H9 (cell line): ENCODE data around the gene FGA. TPM values are rescaled to one million over a fixed set of nuclear protein-coding genes. Genes with fewer than 3 reads are reported as not detected.

ENCODE experiments used
- DNase-seq: peaks from one replicate; pipeline ENCODE4 v3.0.0-alpha.2; 2017
- H2AFZ ChIP-seq: one replicate; pipeline ENCODE4 v1.6.1; 2013; ENCODE audit warnings: mild to moderate bottlenecking, low read length, control low read depth, moderate library complexity
- H2AK5ac ChIP-seq: 2 replicates; pipeline ENCODE4 v1.6.1; 2013; ENCODE audit warnings: low read length, control low read depth, mixed read lengths; ENCODE audit not compliant: insufficient read length
- H2BK120ac ChIP-seq: one replicate; pipeline ENCODE4 v1.6.1; 2013; ENCODE audit warnings: low read depth, mild to moderate bottlenecking, low read length, control low read depth, inconsistent platforms; ENCODE audit not compliant: poor library complexity, severe bottlenecking
- H2BK12ac ChIP-seq: 2 replicates; pipeline ENCODE4 v1.6.1; 2013; ENCODE audit warnings: low read length, control low read depth, mixed read lengths, low read depth; ENCODE audit not compliant: insufficient read length
- H2BK15ac ChIP-seq: 2 replicates; pipeline ENCODE4 v1.6.1; 2013; ENCODE audit warnings: low read depth, low read length, control low read depth
- H2BK20ac ChIP-seq: one replicate; pipeline ENCODE4 v1.6.1; 2013; ENCODE audit warnings: low read depth, mild to moderate bottlenecking, low read length, control low read depth, inconsistent platforms; ENCODE audit not compliant: poor library complexity, severe bottlenecking
- H2BK5ac ChIP-seq: 2 replicates; pipeline ENCODE4 v1.6.1; 2013; ENCODE audit warnings: low read length, control low read depth, mixed read lengths; ENCODE audit not compliant: insufficient read length
- H3K14ac ChIP-seq: 2 replicates; pipeline ENCODE4 v1.6.1; 2013; ENCODE audit warnings: low read length, control low read depth; ENCODE audit not compliant: insufficient read depth
- H3K18ac ChIP-seq: 2 replicates; pipeline ENCODE4 v1.6.1; 2013; ENCODE audit warnings: low read depth, mild to moderate bottlenecking, mixed read lengths, low read length, control low read depth; ENCODE audit not compliant: insufficient read length
- H3K23ac ChIP-seq: 2 replicates; pipeline ENCODE4 v1.6.1; 2013; ENCODE audit warnings: low read length, control low read depth, mixed read lengths, low read depth; ENCODE audit not compliant: insufficient read length
- H3K23me2 ChIP-seq: 2 replicates; pipeline ENCODE4 v1.6.1; 2013; ENCODE audit warnings: low read depth, mild to moderate bottlenecking, mixed read lengths, low read length, control low read depth; ENCODE audit not compliant: insufficient read length, poor library complexity, severe bottlenecking
- H3K27ac ChIP-seq: 2 replicates; pipeline ENCODE4 v1.5.1; 2013; ENCODE audit warnings: low read length, control low read depth, mixed read lengths, low read depth; ENCODE audit not compliant: insufficient read length
- H3K27me3 ChIP-seq: 2 replicates; pipeline ENCODE4 v1.6.1; 2013; ENCODE audit warnings: low read length, control low read depth, inconsistent platforms; ENCODE audit not compliant: insufficient read depth
- H3K4ac ChIP-seq: 2 replicates; pipeline ENCODE4 v1.6.1; 2013; ENCODE audit warnings: low read depth, mild to moderate bottlenecking, control low read depth, inconsistent platforms, low read length, moderate library complexity
- H3K4me1 ChIP-seq: 2 replicates; pipeline ENCODE4 v1.6.1; 2013; ENCODE audit warnings: low read length, control low read depth, inconsistent platforms; ENCODE audit not compliant: insufficient read depth
- H3K4me2 ChIP-seq: 2 replicates; pipeline ENCODE4 v1.6.1; 2013; ENCODE audit warnings: low read length, control low read depth, mixed read lengths; ENCODE audit not compliant: insufficient read length, insufficient read depth
- H3K56ac ChIP-seq: 2 replicates; pipeline ENCODE4 v1.6.1; 2013; ENCODE audit warnings: low read depth, mild to moderate bottlenecking, mixed read lengths, low read length, control low read depth; ENCODE audit not compliant: insufficient read length
- H3K79me1 ChIP-seq: 2 replicates; pipeline ENCODE4 v1.6.1; 2013; ENCODE audit warnings: low read depth, mild to moderate bottlenecking, moderate library complexity, low read length, control low read depth, inconsistent platforms; ENCODE audit not compliant: insufficient read depth, poor library complexity, severe bottlenecking
- H3K79me2 ChIP-seq: 2 replicates; pipeline ENCODE4 v1.6.1; 2013; ENCODE audit warnings: low read length, control low read depth, inconsistent platforms; ENCODE audit not compliant: insufficient read depth
- H3K9ac ChIP-seq: 2 replicates; pipeline ENCODE4 v1.6.1; 2013; ENCODE audit warnings: low read length, control low read depth, mixed read lengths; ENCODE audit not compliant: insufficient read length; ENCODE audit errors: extremely low read depth
- H3K9me3 ChIP-seq: one replicate; pipeline ENCODE4 v1.6.1; 2013; ENCODE audit warnings: low read depth, low read length, inconsistent platforms; ENCODE audit not compliant: control insufficient read depth
- H3T11ph ChIP-seq: one replicate; pipeline ENCODE4 v1.6.1; 2013; ENCODE audit warnings: mild to moderate bottlenecking, low read length, control low read depth, inconsistent platforms
- H4K20me1 ChIP-seq: one replicate; pipeline ENCODE4 v1.6.1; 2013; ENCODE audit not compliant: control insufficient read depth, insufficient read length, insufficient read depth
- H4K5ac ChIP-seq: 2 replicates; pipeline ENCODE4 v1.6.1; 2013; ENCODE audit warnings: low read depth, mild to moderate bottlenecking, mixed read lengths, low read length, control low read depth; ENCODE audit not compliant: insufficient read length
- H4K8ac ChIP-seq: replicated peaks from 2 replicates; pipeline ENCODE4 v1.6.1; 2013; ENCODE audit warnings: low read length, control low read depth, mixed read lengths, low read depth; ENCODE audit not compliant: insufficient read length
- H4K91ac ChIP-seq: 2 replicates; pipeline ENCODE4 v1.6.1; 2013; ENCODE audit warnings: low read depth, mild to moderate bottlenecking, moderate library complexity, mixed read lengths, low read length, control low read depth; ENCODE audit not compliant: insufficient read length
- H3K27ac Mint-ChIP-seq, 3 experiments: 2 replicates in 2 of 3; 3 replicates in 1 of 3; pipeline ENCODE4 v1.8.0; 2020 to 2021; ENCODE audit warnings: mixed read lengths in 3 of 3, mild to moderate bottlenecking in 1 of 3, moderate library complexity in 1 of 3
- H3K27me3 Mint-ChIP-seq: 2 replicates; pipeline ENCODE4 v1.8.0; 2021; ENCODE audit warnings: low read depth, mild to moderate bottlenecking, moderate library complexity, mixed read lengths
- H3K36me3 Mint-ChIP-seq, 3 experiments: 2 replicates in 2 of 3; 3 replicates in 1 of 3; pipeline ENCODE4 v1.8.0; 2020 to 2021; ENCODE audit warnings: low read depth in 3 of 3, mixed read lengths in 3 of 3; ENCODE audit not compliant: insufficient read depth in 1 of 3
- H3K4me1 Mint-ChIP-seq, 2 experiments: 2 replicates each; pipeline ENCODE4 v1.8.0; 2020; ENCODE audit warnings: mixed read lengths in 2 of 2
- H3K4me3 Mint-ChIP-seq, 2 experiments: 2 replicates in 1 of 2; 3 replicates in 1 of 2; pipeline ENCODE4 v1.8.0; 2020 to 2021; ENCODE audit warnings: mild to moderate bottlenecking in 2 of 2, mixed read lengths in 2 of 2, moderate library complexity in 1 of 2
- H3K9me3 Mint-ChIP-seq, 2 experiments: 2 replicates in 1 of 2; 3 replicates in 1 of 2; pipeline ENCODE4 v1.8.0; 2020; ENCODE audit warnings: mild to moderate bottlenecking in 2 of 2, mixed read lengths in 2 of 2, moderate library complexity in 1 of 2
- CTCF ChIP-seq: fragments of 200-600 bp; sonication (generic); conservative IDR thresholded peaks from 3 replicates; pipeline ENCODE4 v1.8.0; 2021; ENCODE audit warnings: antibody characterized with exemption, mild to moderate bottlenecking
- WGBS: extraction: QIAGEN DNeasy Blood & Tissue Kit; methylation state at CpG from one replicate; pipeline ENCODE4 v1.1.7; 2013; ENCODE audit warnings: missing lambda C conversion rate, low lambda C conversion rate, mixed read lengths; ENCODE audit not compliant: insufficient read length; ENCODE audit errors: extremely low coverage; 5-methylcytosine and 5-hydroxymethylcytosine counted together
- total RNA-seq: library from RNA; stranded (reverse); gene quantifications from 2 replicates; pipeline ENCODE4 v1.2.1, GENCODE V29; 2021

FGA gene
- total RNA-seq, 1 experiment from 2014 or later, result not detected

GRCh38 chr4:154559141-154559493 lies 31.4 kb downstream of the FGA start:
- Histone ChIP-seq H3T11ph (no peak overlapping the region), H3K23ac (no peak overlapping the region), H3K4me2 (no peak overlapping the region), H4K5ac (no peak overlapping the region), H2BK20ac (no peak overlapping the region), H2BK120ac (no peak overlapping the region), H3K14ac (no peak overlapping the region), H3K4ac (no peak overlapping the region), H2BK15ac (no peak overlapping the region), H4K91ac (no peak overlapping the region), H2AFZ (no peak overlapping the region), H3K27ac (no peak overlapping the region), H3K18ac (no peak overlapping the region), H2BK12ac (no peak overlapping the region), H3K56ac (no peak overlapping the region), H3K27me3 (no peaks in the 10 kb centered on the region), H3K4me1 (no peaks in the 10 kb centered on the region), H3K79me1 (no peaks in the 10 kb centered on the region), H3K9ac (no peak overlapping the region), H3K79me2 (no peaks in the 10 kb centered on the region), H2AK5ac (no peak overlapping the region), H4K8ac (no peak overlapping the region), H3K23me2 (no peaks in the 10 kb centered on the region), H2BK5ac (no peak overlapping the region), H4K20me1 (no peaks in the 10 kb centered on the region), H3K9me3 (no peaks in the 10 kb centered on the region)
- no peaks in the 10 kb centered on the region; a peak in 1 of 5 replicates for H3K9me3 Mint-ChIP-seq
- WGBS, result no CpG with 5 or more reads among the region's 1 CpG
- no peak overlapping the region for H3K27ac Mint-ChIP-seq
- H3K4me3 Mint-ChIP-seq, result no peak overlapping the region
- H3K36me3 Mint-ChIP-seq, result no peaks in the 10 kb centered on the region
- no peaks in the 10 kb centered on the region; the same call in 1 of the 2 replicates for H3K27me3 Mint-ChIP-seq
- no peak for TF ChIP-seq CTCF
- DNase-seq, result no peak
- H3K4me1 Mint-ChIP-seq, result no peaks in the 10 kb centered on the region
